Neural progenitor cell (in vitro differentiated cells): Measurements from ENCODE around the gene TIAM2.

Experiments
- CTCF ChIP-seq: fragments of 200-600 bp; sonication (generic); IDR thresholded peaks from 2 replicates; pipeline ENCODE4 v1.5.1; 2017; ENCODE audit warnings: antibody characterized with exemption, mild to moderate bottlenecking
- EZH2 ChIP-seq: fragments of 200-600 bp; sonication (generic); IDR thresholded peaks from 2 replicates; pipeline ENCODE4 v1.6.1; 2017; ENCODE audit warnings: antibody characterized with exemption, mild to moderate bottlenecking, moderate library complexity
- EZH2phosphoT487 ChIP-seq: fragments of 200-600 bp; sonication (generic); IDR thresholded peaks from 2 replicates; pipeline ENCODE4 v1.6.1; 2017; ENCODE audit warnings: antibody characterized with exemption

- TF ChIP-seq CTCF (no peak), EZH2phosphoT487 (no peak), EZH2 (no peak)
Measured at GRCh38 chr6:154989448-154989847, 5.7 kb upstream of the TIAM2 start.
